HPDE6-E6E7 (cell line): ENCODE data around the gene ARHGEF5.
"Not testable (repeated sequence)": the region's sequence is repeated elsewhere in the genome, so short reads cannot be mapped to it uniquely, and the experiment has no call there.

Source experiments
- DNase-seq: peaks from one replicate; pipeline ENCODE4 v3.0.0; 2011; ENCODE audit warnings: missing footprints; ENCODE audit errors: extremely low spot score

The ARHGEF5 gene

DNA sequence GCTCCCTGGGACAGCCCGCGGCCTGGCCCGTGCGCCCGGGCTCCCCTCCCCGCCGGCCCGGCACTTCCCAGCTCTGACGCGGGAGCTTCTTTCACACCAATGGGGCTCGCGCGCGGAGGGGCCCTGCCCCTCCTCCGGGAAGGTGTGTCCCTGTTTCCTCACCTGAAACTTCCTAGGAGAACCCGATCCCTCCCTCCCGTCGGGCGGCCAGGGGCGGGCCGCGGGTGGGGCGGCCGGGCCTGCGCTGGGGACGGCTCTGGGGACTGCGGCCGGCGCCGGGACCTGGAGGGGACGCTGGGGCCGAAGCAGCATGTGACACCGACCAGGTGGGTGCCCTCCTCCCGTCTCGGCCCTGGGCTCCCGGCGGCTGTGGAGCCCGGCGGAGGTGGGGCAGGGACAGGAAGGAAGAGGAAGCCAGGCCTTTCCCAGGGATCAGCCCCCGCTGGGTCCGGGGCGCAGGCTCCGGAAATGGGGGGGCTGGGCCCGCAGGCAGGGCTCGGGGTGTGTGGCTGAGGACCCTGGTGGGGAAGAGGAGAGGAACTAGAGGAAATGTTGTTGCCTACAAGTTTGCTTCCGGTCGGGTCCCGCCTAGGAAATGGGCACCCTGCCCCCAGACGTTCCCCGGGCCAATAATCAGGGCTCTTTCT, at the start of gene ARHGEF5:
Gene ARHGEF5, plus strand, starts transcription at position 227 of the 647 bp plus-strand sequence. CDS start 7,268 bp downstream, outside the sequence.
- not testable (repeated sequence) for DNase-seq

DNA sequence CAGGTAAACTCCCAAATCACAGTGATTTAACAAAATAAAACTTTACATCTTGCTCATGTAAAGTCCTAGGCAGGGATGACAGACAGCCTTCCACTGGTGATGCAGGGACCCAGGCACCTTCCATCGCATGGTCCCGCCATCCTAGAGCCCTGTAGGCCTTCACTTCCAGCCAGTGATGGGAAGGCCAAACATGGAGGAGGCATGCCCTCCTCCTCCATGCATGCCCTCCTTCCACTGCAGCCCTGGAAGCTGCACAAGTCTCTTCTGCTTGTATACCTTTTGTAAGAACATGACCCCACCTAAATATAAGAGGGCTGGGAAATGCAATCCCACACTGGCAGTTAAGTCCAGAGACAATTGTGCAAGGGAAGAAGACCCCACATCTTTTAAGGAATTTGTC, 45.5 kb upstream of the ARHGEF5 start:
- not testable (repeated sequence) for DNase-seq

DNA sequence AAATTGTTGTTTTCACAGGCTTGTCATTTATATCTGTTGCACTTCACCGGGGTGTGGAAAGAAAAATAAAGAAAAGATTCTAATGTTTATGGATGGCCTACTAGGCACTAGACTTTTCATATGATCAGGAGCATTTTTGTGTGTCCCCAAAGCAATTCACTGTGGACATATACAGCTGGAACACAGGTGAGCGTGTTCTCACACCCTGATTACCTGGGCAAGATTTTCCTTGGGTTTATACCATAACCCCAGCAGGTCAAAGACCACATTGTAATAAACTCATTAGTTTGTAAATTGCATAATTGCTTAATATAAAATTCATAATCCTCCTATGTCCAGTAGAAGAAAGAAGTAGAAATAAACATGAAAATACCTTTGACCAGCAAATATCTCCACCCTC, 44.0 kb upstream of the ARHGEF5 start:
- DNase-seq, result not testable (repeated sequence)

DNA sequence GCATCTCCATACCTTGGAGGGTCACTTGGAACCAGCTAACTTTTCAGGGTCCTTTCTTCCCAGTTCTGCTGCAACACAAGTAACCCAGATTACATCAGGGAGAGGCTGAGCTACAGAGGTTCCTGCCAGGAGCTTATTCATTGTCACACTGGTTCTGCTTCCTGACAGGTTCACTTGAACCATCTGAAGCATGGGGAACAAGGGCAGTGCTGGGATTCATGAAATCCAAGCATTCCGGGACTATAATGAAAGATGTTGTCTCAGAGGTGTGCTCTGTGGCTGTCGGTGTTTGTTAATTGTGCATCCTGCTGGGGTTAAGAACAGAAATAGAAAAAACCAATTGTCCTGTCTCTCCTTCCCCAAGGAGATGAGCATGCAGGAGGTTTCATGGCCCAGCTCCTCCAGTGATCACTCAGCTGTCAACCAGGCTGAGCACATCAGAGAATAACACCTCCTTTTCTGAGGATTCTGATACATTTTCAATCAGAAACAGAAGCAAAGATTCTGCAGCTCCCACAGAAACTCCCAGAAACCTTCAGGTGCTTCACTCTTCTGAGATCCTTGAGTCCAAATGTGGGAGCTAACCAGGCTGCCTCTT, 43.2 kb upstream of the ARHGEF5 start, which contains the start of gene OR2A1:
Gene OR2A1, plus strand, starts transcription at position 548 of the 598 bp plus-strand sequence. CDS start 5,706 bp downstream, outside the sequence.
- not testable (repeated sequence) for DNase-seq

DNA sequence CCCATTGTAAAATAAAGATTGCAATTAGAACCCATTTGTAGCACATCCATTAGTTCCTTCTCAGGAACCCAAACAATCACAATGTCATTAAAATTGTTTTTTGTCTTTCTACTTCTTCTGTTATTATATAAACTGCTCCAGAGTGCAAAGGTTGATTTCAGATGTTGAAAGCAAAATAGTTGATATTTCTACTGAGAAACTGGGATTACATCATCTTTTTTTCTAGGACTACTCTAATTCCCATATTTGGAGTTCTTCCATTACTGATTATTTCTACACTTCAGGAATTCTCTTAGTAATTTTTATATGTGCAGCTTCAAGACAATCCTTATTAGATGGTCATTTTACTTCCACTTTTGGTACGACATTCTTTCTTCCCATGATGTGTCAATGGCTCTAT, 37.7 kb upstream of the ARHGEF5 start:
- not testable (repeated sequence) for DNase-seq

DNA sequence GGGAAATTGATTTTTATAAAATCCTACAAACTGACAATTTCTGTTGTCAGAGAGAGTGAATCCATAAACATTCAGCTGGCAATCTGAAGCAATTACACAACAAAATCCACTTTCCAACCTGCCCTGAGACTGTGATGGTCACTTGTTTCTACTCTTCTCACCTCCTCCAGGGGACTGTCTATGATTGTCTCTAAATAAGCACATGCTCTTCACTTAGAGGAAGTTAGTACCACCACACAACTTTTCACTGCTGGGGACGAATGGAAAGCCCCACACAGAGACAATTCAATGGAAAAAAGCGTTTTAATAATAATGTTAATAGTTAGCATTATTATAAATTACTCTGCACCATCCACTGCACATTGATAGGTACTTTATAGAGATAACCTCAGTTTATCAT, 35.7 kb upstream of the ARHGEF5 start:
- DNase-seq, result not testable (repeated sequence)

DNA sequence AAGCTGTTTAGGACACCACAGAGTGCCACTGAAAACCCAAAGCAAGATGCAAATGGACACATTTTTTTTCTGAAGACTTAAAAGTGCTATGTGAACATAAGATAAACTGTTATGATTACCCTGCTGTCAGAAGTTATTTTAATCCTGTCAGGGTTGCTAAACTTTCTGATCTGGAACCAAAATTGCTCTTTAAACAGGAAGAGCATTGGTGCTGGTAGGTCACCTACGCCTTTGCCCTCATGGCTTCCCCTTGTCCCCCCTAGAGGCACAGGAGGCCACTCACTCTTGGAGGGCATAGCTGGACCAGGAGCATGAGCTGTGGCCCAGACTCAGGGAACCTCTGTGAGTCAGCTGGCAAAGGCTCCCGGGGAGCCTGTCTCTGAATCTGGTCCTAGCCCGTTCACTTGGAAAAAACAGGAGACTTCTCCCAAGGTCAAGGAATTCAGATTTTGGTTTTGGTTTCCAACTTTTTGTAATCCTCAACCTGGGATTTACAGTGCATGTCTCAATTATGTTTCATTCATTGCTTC, 33.5 kb upstream of the ARHGEF5 start:
- not testable (repeated sequence) for DNase-seq

GRCh38 chr7:144323359-144323758, 31.8 kb upstream of the ARHGEF5 start:
- not testable (repeated sequence) for DNase-seq

DNA sequence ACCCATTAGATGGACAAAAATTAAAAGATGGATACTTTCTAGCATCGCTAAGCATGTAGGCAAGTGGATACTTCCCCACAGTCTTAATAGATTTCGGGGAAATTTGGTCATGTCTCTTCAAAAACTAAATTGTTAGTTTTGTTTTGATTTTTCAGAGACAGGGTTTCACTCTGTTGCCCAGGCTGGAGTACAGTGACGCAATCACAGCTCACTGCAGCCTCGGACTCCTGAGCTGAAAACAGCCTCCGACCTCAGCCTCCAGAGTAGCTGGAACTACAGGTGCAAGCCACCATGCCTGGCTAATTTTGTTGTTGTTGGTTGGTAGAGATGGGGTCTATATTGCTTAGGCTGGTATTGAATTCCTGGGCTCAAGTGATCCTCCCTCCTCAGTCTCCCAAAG, 29.3 kb upstream of the ARHGEF5 start:
- not testable (repeated sequence) for DNase-seq

DNA sequence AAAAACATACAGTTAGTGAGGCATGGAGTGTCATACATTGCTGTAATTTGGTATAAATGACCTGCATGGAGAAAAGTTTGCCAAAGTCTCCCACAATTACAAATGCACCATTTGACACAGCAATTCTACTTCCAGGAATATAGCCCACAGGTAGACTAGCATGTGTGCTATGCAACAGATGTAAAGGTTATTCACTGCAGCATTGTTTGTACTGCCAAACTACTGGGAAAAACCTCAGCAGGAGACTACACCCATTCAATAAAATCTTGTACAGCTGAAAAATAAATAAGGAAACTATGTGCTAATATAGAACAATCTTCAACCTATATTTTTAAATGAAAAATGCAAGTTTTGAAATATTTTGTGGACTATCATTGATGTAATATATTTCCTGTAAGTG, 25.2 kb upstream of the ARHGEF5 start:
- not testable (repeated sequence) for DNase-seq

- not testable (repeated sequence) for DNase-seq
These were observed 23.8 kb upstream of the ARHGEF5 start for GRCh38 chr7:144331221-144331995.

GRCh38 chr7:144331996-144332288, 23.3 kb upstream of the ARHGEF5 start:
- DNase-seq, result not testable (repeated sequence)

DNA sequence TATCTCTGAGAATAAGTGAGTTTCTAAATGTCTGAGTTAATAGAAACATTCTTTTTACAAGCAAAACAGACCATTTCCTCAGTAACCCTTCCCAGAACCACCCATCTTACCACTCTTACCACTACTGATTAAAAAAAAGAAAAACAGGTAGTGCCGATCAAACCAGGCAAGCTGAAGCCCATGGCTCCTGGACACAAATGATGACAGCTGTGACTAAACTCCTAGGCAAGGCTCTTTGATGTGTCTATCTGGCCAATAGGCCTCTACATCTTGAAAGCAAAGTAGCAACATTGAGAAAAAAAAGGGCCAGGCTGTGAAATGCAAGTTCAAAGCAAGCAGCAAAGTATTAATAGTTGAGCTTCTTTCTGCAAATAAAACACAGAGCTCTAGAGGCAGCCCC, 6.6 kb upstream of the ARHGEF5 start:
- not testable (repeated sequence) for DNase-seq

DNA sequence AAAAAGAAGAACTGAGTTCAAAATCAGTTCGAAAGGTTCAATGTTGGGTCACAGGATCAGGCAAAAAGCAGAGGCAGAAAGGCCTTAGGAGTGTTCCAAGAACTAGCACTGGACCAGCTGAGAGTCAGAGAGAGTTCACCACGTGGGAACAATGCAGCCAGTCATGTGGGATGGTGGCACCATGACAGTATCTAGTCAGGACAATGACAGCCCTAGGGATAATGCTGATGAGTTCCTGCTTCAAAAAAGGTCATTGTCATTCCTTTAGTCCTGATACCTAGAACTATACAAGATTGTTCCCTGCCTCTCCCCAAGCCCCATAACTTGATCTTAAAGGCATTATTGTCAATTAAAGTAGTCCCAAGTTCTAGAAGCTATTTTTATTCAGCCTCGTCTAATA, 3.5 kb upstream of the ARHGEF5 start:
- not testable (repeated sequence) for DNase-seq

GRCh38 chr7:144356185-144356584, 983 bp downstream of the ARHGEF5 start:
- not testable (repeated sequence) for DNase-seq

DNA sequence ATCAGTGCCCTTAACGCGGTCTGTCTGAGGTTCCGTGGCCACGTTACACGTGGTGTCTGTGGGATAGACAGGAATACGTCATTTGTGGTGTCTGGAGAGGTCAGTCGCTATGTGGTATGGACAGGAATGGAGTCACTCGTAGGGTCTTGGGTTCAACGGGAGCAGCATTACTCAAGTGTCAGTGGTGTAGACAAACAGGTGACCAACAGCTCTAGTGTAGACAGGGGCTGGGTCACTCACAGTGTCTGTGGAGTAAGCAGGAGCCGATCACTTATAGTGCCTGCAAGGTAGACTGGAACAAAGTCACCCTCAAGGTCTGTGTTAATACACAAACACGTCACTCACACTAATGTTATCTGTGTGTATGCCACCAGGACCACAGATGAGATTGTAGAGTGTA, 1.7 kb downstream of the ARHGEF5 start:
- not testable (repeated sequence) for DNase-seq

DNA sequence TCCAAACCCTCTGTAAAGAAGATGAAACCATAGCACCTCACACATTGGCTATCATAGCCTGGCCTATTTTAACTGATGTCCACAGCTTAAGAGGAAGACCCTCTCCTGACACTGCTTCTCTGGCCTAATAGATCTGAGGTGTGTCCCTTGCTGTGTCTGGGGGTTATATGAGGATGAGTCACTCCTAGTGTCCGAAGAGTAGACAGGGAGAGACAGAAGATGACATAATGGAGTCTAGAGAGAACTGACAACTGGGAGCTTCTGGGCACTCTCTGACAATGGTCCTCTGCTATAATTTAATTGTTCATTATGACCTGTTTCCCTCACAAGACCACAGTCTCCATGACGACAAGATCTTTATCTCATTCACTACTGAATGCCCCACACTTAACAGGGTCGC, 6.9 kb downstream of the ARHGEF5 start:
- not testable (repeated sequence) for DNase-seq

DNA sequence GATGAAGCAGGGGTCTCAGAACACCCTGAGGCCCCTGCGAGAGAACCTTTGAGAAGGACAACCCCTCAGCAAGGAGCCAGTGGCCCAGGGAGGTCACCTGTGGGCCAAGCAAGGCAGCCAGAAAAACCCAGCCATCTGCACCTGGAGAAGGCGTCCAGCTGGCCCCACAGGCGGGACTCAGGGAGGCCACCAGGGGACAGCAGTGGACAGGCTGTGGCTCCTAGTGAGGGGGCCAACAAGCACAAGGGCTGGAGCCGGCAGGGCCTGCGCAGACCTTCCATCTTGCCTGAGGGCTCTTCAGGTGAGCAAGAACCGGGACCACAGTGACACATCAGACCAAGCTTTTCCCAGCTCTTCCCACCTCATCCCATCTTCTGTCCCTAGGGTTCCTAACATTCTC, 10.3 kb downstream of the ARHGEF5 start:
- DNase-seq, result not testable (repeated sequence)

GRCh38 chr7:144367250-144367649, 12.0 kb downstream of the ARHGEF5 start:
- DNase-seq, result not testable (repeated sequence)

- not testable (repeated sequence) for DNase-seq
These were observed 14.0 kb downstream of the ARHGEF5 start for GRCh38 chr7:144369221-144369620.

DNA sequence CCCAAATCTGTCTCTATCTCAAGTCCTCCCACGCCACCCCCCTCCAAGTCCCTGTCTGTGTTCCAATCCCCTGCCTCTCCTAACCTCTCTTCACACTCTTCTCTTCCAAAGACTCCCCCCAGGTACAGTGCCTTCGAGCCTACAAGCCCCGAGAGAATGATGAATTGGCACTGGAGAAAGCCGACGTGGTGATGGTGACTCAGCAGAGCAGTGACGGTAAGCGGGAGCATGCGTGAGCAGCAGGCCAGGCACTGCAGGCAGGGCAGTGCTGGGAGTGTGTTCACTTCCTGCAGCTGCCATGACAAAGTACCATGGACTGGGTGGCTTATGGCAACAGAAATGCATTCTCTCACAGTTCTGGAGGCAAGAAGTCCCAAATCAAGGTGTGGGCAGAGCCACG, 23.4 kb downstream of the ARHGEF5 start:
- no peak for DNase-seq

- DNase-seq, result no peak
These were observed 24.7 kb downstream of the ARHGEF5 start for GRCh38 chr7:144379776-144380384.
